Stimulated activated CD4-positive, alpha-beta T cell treated with anti-CD3 and anti-CD28 coated beads, Interleukin-4, amount 100 ng/mL, for 24 hours (primary cell): Measurements from ENCODE around the gene SORL1-AS1.
"Not testable (repeated sequence)": the region's sequence is repeated elsewhere in the genome, so short reads cannot be mapped to it uniquely, and the experiment has no call there.

ENCODE experiments used
- DNase-seq: peaks from one replicate; pipeline ENCODE4 v3.0.0-alpha.2; 2020

The SORL1-AS1 gene

DNA sequence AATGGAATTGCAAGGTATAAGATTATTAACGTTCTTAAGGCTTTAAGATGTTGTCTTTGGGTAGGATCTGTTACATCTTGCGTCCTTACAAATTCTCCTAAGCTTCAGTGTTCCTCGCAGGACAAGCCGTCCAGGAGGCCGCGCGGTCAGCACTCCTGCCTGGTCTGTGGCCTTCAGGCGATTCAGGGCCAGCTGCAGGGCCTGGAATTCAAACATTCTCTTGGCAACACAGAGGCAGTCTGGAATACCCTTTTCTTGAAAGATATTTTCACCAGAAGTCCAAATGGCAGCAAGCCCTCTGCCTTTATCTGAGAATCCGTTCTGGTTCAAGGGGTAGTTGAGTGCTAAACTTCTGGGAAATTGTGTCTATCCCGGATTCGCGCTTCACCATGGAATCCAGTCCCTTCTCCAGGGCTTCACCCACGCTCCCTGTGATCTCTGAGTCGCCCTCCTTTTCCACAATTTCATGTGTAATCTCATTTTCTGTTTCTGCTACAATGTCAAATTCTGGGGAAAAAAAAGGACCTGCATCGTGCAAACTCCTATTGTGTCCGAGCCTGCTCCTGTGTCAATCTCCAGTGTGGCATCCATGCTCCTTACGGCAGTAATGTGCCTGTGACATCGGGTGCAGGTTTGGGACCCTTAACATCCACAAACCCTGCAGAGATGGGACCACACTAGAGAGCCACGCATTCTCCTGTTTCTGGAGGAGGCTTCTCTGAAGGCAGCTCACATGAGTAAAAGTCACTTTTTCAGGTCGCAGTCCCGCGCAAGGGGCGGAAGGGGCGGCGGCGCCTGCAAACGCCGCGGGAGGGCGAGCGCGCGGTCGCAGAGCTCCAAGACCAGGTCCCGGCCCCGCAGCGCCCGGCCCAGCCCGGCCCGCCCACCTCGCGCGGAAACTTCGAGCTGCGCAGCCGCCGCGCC is 26.0 kb downstream of the SORL1-AS1 start:
- peak; percentile 56 for DNase-seq

DNA sequence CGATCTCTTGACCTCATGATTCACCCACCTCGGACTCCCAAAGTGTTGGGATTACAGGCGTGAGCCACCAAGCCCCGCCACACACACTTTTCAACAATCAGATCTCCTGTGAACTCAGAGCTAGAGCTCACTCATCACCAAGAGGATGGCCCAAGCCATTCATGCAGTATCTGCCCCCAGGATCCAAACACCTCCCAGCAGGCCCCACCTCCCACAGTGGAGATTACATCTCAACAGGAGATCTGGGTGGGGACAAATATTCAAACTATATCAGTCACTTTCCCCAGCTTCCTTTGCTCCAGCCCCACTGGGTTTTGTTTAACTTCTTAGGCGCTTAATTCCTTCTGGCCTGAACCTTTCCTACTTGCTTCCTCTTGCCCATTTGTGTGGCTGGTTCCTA is 26.9 kb downstream of the SORL1-AS1 start:
- DNase-seq: no peak

DNA sequence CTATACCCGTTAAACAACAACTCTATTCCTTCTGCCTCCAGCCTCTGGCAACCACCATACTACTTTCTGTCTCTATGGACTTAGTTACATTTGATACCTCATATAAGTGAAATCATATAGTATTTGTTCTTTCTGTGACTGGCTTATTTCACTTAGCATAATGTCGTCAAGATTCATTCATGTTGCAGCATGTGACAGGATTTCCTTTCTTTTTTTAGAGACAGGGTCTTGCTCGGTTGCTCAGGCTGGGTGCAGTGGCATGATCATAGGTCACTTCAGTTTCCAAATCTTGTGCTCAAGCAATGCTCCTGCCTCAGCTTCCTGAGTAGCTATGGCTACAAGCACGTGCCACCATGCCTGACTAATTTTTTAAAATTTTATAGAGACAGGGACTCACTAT is 30.1 kb downstream of the SORL1-AS1 start:
- DNase-seq: no peak

GRCh38 chr11:121421149-121421901 is 31.4 kb downstream of the SORL1-AS1 start:
- DNase-seq: no peak

DNA sequence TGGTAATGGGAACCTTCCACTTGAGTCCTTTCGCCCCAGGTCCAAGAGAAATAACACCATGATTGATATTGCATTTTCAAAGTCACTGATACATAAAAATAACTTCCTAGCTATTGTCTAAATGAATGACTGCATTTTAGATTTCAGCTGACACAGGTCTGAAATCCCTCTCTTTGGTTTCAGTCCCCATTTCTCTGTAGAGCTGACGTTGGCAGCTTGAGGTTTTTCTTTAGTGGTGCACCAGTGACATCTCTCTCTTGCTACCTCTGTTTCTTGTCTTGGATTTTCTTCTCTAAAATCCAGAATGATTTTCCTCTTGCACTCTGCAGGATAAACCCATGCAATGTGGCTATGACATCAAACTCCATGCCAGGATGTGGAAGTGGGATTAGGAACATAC is 32.4 kb downstream of the SORL1-AS1 start:
- no peak for DNase-seq

- DNase-seq: no peak
These were observed 32.9 kb downstream of the SORL1-AS1 start for GRCh38 chr11:121419836-121420235.

DNA sequence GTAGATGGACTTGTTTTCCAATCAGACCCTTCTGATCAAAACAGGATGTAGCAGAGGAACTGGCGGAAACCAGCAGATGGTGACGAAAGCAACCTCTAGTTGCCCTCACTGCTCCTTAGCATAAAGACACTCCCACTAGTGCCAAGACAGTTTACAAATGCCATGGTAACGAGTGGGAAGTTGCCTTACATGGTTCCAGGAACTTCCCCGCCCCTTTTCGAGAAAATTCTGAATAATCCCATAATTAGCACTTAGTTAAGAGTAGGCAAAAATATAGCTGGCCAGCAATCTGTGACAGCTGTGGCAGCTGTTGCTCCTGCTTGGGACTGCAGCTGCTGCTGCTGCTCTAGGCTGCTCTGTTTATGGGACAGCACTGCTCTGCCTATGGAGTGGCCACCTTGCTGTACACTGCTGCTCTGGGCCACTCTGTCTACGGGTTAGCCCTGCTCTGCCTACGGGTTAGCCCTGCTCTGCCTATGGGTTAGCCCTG is 34.1 kb downstream of the SORL1-AS1 start:
- DNase-seq: peak; percentile 47

DNA sequence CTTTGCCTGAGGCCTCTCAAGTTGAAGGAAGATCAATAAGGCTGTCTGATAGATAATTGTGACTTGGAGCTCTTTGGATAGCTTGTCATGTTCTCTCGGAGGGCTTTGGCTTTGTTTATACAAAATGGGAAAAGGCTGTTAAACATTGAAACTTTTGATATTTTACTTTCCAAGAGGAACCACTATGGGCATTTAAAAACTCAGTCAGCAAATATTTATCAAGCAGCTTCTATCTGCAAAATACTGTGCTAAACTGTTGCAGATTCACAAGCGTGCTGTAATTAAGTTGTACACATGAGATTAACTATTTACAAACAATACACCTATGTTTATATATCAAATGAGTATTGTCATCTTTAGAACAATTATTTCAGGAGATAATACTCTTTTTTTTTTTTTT is 35.2 kb downstream of the SORL1-AS1 start:
- DNase-seq: no peak

DNA sequence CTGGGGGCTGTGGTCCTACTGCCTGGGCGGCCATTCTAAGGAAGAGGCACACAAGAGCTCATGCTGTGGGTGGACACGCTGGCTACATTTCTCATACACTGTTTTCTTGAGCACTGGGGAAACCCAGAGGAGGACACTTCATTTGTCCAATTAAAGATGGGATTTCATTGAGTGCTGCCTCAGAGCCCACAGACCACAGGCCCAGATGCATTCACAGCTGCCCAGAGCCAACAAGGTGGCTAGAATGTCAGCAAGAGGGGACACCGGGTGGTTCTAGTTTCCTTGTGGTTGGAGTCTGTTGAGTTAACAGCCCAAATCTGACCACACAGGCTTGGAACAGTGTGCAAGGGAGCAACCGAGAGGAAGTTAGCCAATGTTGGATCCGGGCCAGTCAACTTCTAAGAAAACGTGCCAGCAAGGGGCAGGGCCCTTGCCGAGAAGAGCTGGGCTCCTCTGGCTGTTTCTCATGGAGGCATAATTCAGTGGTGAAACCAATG is 35.7 kb downstream of the SORL1-AS1 start:
- DNase-seq: peak; percentile 44

DNA sequence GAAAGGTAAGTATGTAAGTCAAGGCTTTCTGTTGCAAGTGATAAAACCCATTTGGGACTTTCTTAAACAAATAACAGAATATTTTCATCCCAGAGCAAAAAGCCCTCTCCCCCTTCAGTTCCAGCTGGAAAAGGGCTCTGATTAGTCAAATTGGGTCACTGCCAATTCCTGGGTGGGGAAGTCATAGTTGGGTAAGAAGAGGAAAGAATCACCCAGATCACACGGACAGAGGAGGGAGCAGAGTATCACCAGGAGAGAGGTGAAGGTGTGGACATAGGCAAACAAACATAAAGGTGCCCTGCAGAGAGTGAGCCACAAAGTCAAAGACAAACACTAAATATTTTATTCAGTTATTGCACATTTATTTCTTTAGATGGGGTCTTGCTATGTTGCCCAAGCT is 36.9 kb downstream of the SORL1-AS1 start:
- DNase-seq: no peak

DNA sequence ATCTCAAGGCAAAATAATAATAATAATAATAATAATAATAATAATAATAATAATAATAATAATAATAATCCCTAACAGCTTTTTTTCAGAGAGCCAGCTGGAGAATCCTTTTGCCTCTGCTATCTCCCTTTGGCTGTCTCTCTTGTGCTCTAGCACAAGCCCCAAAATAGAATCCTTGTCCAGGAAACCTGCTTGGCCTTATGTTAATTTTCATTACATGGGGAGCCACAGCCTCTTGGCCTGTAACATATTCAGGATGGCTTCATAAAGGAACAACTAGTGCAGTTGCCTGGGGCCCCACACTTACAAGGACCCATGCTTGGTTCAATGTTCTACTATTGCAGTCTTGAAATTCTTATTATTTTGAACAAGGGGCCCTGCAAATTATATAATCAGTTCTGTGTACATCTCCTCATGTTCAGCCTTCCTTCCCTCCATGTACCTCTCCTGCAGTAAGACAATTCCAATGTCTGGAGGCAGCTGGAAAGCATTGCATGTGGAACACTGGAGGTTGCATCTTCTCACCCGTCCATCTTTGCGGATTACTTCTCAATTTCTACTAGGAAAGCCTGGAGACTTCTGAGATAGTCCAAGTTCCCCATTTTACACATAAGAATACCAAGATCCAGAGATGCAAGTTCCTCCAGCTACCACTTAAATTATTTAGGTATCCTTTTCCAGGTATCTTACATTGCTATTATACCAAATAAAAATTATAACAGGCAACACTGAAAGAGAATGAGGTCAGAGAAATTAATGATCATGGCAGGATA is 38.4 kb downstream of the SORL1-AS1 start:
- no peak for DNase-seq

DNA sequence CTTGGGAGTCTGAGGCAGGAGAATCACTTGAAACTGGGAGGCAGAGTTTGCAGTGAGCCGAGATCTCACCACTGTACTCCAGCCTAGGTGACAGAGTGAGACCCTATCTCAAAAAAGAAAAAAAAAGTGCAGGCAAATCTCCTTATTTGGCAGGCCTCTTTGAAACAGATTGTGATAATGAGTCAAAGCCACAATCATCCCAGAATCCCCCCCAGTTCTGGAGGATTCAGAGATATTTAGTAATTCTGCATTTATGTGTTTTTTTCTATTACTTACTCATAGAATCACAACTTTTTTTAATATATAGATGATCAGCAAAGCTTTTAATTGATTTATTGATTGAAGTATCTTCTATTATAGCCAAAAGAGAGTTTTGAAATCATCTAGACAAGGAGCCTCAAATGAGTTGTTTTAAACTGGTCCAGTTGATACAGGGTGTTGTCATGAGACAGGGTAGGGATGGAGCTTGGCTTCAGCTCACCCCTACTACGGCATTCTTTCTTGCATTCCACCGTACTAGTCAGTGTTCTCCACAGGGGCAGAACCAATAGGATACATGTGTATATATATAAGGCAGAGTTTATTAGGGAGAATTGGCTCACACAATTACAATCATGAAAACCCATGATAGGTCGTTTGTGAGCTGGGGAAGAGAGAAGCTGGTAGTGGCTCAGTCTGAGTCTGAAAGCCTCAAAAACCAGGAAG is 39.9 kb downstream of the SORL1-AS1 start:
- DNase-seq: no peak

DNA sequence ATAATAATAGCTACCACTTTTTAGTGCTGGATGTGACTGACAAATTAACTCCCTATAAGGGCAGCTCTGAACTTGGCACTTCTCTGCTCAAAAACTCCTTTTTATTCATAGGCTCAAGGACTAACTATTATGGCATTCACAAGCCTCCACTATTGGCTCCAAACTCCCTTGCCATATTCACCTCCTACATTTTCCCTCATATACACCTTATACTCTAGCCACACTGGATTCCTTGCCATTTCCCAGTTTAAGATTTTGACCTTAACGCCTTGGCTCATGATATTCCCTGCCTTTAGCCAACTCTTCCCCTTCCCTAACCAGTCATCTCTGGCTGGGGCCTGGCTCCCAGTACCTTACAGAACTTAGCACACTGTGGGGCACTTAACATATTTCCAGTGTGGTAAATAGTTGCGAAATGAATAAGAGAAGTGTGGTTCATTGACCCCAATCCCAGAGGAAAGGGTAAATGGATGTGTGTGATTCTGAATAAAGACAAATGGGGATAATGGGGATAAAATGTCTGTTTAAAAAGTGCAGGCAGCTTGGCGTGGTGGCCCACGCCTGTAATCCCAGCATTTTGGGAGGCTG is 40.7 kb downstream of the SORL1-AS1 start:
- no peak for DNase-seq

DNA sequence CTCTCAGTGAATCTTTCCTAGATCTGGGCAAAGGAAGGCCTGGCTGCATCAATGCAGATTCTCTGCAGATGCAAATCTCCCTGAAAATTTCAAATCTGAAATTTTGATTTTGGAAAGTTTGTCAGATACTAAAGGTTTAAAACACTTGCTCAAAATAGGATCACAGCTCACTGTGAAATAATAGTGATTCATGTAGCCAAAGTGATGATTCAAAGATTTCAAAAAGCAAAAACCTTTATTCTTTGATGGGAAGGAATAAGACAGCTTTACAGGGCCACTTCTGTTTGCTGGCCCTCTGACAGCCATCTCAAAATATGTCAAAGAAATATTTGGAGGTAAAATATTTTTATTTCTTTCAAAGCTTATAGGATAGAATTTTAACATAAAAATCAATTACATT is 41.4 kb downstream of the SORL1-AS1 start:
- not testable (repeated sequence) for DNase-seq

- DNase-seq: not testable (repeated sequence)
These were observed 42.7 kb downstream of the SORL1-AS1 start for GRCh38 chr11:121410041-121410440.

DNA sequence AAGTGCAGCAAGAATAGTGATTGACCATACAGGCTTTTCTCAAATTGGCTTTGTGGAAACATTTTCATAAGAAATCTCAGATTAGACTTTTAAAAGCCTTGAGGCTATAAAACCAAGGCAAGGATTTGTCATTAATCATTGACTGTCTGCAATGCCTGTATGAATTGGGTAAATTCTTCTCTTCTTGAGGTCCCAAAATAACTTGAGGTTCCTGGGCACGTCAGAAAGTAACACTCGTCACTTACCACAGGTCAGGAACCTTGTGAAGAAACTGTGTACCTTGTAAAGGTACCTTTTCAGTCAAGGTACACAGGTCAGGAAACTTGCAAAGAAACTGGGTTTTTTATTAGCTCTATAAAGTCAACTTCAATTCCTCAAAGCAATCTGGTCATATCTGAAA is 43.9 kb downstream of the SORL1-AS1 start:
- DNase-seq: no peak

GRCh38 chr11:121406291-121406690 is 46.5 kb downstream of the SORL1-AS1 start:
- DNase-seq: no peak

- DNase-seq: no peak
These were observed 47.1 kb downstream of the SORL1-AS1 start for GRCh38 chr11:121405646-121406045.

DNA sequence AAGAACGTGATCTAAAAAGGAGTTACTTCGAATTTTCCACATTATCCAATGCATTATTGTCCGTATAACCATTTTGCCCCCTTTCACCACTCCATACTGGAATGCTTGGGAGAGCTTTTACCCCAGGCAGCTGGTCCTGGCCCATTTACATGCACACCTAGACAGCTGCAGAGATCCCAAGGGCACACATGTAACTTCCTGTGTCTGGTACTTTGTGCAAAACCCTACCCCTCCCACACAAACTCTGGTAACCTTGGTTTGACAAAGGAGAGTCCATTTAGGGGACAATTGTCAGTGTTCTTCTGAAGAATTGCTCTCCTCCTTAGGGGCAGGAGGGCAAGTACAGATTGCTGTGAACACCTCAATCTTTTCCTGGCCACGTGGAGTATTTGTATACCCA is 58.0 kb downstream of the SORL1-AS1 start:
- DNase-seq: no peak

GRCh38 chr11:121393855-121394254 is 58.9 kb downstream of the SORL1-AS1 start:
- no peak for DNase-seq

GRCh38 chr11:121391914-121392313 is 60.9 kb downstream of the SORL1-AS1 start:
- no peak for DNase-seq

DNA sequence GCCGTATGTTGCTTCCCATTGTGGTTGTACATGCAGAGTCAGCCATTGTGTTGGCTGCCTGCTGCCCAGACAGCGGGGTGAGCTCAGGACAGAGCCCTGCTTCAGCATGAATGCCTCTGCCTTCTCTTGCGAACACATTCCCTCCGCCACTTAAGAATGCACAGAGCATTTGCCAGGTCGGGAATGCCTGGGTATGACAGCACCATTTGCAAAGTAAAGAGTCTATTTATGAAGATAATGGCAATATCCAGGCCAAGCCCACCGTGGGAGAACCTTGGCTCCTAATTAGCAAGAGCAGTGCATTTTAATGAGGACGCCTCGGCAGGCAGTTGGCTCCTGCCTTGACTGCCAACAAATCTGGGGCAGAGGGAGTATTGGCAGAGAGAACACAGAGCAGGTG is 63.1 kb downstream of the SORL1-AS1 start:
- DNase-seq: no peak
